SK-N-SH treated with all-trans-retinoic acid at 6 μM for 48 hours (cell line): ENCODE results near the gene AGMO.

ENCODE experiments used
- ESRRG ChIP-seq: fragments of 250-450 bp; sonication (Bioruptor Pico); IDR thresholded peaks from 2 replicates; pipeline ENCODE4 v1.6.1; 2021; ENCODE audit warnings: mild to moderate bottlenecking
- OSR1 ChIP-seq: fragments of 250-450 bp; sonication (Bioruptor Pico); IDR thresholded peaks from 2 replicates; pipeline ENCODE4 v1.8.0; 2022; ENCODE audit warnings: moderate library complexity, mild to moderate bottlenecking, inconsistent platforms
- SNAI2 ChIP-seq: fragments of 250-450 bp; sonication (Bioruptor Pico); IDR thresholded peaks from 2 replicates; pipeline ENCODE4 v1.5.0; 2020; ENCODE audit warnings: mild to moderate bottlenecking, moderate library complexity
- ZC3H10 ChIP-seq: fragments of 250-450 bp; sonication (Bioruptor Pico); IDR thresholded peaks from 2 replicates; pipeline ENCODE4 v1.5.1; 2021; ENCODE audit warnings: mild to moderate bottlenecking, moderate library complexity
- ZFP3 ChIP-seq: fragments of 250-450 bp; sonication (Bioruptor Pico); IDR thresholded peaks from 2 replicates; pipeline ENCODE4 v1.5.0; 2020; ENCODE audit warnings: mild to moderate bottlenecking, moderate library complexity
- ZFP30 ChIP-seq: fragments of 450-650 bp; formaldehyde crosslinking; IDR thresholded peaks from 2 replicates; pipeline ENCODE4 v1.5.0; 2022; ENCODE audit warnings: mild to moderate bottlenecking, moderate library complexity
- TF ChIP-seq, protein P1 (sequence below): fragments of 250-450 bp; sonication (Bioruptor Pico); IDR thresholded peaks from 2 replicates; pipeline ENCODE4 v1.8.0; 2020; ENCODE audit warnings: mild to moderate bottlenecking, moderate library complexity, borderline replicate concordance
- TF ChIP-seq, protein P2 (sequence below): fragments of 250-450 bp; sonication (Bioruptor Pico); IDR thresholded peaks from 2 replicates; pipeline ENCODE4 v1.8.0; 2021; ENCODE audit warnings: low read depth, mild to moderate bottlenecking, moderate library complexity, borderline replicate concordance
- TF ChIP-seq, protein P3 (sequence below): fragments of 250-450 bp; sonication (Bioruptor Pico); IDR thresholded peaks from 2 replicates; pipeline ENCODE4 v1.5.1; 2020; ENCODE audit warnings: low read depth, mild to moderate bottlenecking, moderate library complexity

DNA sequence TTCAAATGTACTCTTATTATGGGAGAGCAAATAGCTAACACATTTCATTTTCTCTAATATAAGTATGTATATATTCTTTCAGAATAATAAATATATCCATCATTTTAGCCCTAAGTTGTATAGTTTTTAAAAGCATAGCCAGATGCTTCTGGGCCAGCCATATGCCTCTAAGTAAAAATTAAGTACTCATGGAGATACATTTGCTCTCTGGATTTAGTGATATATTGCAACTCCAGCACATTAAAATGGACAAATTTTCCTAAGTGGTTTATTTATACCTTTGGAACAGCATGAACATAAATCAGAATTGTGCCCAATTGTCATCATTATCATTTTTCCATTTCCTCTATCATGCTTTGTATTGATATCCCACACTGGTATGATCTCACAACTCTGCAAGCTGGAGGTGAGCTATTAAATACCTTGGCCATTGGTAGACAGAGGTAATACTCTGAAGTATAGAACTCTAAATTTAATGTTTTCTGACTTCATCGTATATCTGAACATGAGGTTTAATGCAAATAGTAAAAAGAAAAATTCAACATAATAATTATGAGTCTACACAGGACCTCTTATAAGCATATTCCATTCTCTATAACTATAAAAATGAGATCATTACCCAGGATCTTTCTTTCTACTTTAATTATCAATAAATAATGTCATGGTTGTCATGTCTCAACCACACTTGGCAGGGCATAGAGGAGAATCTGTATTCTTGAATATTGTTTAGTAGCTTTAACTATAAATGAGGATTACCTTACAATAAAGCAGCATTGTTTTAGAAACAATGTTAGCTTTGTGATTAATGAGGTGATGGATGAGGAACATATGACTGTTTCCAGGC lies 90.8 kb downstream of the AGMO start:
- no peak for TF ChIP-seq ZFP30 (CRISPR knock-in tag)
- no peak for TF ChIP-seq ZFP3 (CRISPR knock-in tag)
- TF ChIP-seq OSR1 = no peak
- TF ChIP-seq, protein P1, sequence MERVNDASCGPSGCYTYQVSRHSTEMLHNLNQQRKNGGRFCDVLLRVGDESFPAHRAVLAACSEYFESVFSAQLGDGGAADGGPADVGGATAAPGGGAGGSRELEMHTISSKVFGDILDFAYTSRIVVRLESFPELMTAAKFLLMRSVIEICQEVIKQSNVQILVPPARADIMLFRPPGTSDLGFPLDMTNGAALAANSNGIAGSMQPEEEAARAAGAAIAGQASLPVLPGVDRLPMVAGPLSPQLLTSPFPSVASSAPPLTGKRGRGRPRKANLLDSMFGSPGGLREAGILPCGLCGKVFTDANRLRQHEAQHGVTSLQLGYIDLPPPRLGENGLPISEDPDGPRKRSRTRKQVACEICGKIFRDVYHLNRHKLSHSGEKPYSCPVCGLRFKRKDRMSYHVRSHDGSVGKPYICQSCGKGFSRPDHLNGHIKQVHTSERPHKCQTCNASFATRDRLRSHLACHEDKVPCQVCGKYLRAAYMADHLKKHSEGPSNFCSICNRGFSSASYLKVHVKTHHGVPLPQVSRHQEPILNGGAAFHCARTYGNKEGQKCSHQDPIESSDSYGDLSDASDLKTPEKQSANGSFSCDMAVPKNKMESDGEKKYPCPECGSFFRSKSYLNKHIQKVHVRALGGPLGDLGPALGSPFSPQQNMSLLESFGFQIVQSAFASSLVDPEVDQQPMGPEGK (CRISPR knock-in tag) = no peak
- TF ChIP-seq SNAI2 = no peak
- TF ChIP-seq, protein P2, sequence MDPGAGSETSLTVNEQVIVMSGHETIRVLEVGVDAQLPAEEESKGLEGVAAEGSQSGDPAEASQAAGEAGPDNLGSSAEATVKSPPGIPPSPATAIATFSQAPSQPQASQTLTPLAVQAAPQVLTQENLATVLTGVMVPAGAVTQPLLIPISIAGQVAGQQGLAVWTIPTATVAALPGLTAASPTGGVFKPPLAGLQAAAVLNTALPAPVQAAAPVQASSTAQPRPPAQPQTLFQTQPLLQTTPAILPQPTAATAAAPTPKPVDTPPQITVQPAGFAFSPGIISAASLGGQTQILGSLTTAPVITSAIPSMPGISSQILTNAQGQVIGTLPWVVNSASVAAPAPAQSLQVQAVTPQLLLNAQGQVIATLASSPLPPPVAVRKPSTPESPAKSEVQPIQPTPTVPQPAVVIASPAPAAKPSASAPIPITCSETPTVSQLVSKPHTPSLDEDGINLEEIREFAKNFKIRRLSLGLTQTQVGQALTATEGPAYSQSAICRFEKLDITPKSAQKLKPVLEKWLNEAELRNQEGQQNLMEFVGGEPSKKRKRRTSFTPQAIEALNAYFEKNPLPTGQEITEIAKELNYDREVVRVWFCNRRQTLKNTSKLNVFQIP (CRISPR knock-in tag) = no peak
- TF ChIP-seq, protein P3, sequence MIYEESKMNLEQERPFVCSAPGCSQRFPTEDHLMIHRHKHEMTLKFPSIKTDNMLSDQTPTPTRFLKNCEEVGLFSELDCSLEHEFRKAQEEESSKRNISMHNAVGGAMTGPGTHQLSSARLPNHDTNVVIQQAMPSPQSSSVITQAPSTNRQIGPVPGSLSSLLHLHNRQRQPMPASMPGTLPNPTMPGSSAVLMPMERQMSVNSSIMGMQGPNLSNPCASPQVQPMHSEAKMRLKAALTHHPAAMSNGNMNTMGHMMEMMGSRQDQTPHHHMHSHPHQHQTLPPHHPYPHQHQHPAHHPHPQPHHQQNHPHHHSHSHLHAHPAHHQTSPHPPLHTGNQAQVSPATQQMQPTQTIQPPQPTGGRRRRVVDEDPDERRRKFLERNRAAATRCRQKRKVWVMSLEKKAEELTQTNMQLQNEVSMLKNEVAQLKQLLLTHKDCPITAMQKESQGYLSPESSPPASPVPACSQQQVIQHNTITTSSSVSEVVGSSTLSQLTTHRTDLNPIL (CRISPR knock-in tag) = no peak
- TF ChIP-seq ESRRG = no peak
- peak; percentile 34; the same call in 1 of the 2 replicates for TF ChIP-seq ZC3H10 (CRISPR knock-in tag)
